ENCODE results near the gene SIM1.

SIM1 gene

GRCh38 chr6:100469101-100469859 is 4.6 kb upstream of the SIM1 start:
- FAIRE-seq = no peak

DNA sequence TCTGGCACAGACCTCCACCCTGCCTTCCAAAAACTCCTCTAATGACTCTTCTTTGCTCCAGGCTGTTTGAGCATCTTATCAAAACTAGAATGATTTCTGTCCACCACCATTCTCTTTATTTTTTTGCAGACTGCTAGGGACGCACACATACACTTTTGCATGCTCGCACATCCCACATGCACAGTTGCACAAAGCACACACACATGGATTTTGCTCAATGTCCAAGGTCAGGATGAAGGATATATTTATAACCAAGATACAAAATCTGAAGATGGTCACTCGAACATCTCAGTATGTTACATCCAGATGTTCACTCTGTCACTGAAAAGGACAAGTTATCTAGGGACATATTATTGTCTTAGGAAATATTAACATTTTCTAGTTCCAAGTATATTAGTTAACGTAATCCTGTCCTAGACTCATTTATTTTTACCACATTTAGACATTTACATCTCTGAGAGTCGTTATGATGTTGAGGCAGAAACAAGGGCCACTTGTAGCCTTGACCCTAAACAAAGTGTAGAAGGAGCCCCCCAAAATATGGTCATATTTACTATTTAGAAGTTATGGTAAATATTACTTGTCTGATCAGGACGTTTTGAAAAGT is 3.4 kb upstream of the SIM1 start:
- FAIRE-seq = no peak

- FAIRE-seq = no peak
Observed at GRCh38 chr6:100467129-100468015, 2.7 kb upstream of the SIM1 start.

DNA sequence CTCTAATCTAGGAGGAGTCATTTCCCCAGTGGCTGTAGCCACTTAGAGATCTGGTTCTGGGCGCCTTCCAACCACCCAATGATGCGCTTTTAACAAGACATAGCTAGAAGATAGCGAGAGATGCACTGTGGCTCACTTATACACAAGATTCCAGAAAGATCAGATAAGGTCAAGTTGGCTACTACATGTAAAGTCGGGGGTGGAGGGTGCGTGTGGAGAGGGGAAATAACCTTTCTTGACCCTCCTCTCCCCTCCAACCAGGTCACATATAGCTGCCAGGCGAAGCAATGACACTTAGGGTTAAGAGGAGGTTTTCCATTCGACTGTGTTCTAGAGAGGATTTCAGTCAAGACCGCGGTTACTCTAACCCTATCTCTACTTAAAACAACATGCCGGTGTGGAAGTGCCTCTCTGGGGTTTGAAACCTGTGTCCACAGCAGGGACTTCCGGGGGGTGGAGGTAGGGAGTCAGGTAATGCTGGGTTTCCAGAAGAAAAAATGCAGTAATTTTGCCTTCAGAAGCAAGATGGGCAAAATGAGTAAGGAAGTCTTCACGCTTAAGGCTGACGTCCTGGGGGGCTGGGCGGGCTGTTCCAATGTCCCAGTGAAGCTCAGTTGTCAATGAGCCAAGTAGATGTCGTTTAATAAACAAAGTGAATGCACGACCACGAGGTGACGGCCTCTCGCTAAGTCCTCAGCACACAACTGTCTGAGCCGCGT is 1.8 kb upstream of the SIM1 start:
- FAIRE-seq = no peak

GRCh38 chr6:100465701-100466409 is 1.1 kb upstream of the SIM1 start:
- no peak for FAIRE-seq

- no peak for FAIRE-seq
Observed at GRCh38 chr6:100464162-100464851, 414 bp downstream of the SIM1 start.

DNA sequence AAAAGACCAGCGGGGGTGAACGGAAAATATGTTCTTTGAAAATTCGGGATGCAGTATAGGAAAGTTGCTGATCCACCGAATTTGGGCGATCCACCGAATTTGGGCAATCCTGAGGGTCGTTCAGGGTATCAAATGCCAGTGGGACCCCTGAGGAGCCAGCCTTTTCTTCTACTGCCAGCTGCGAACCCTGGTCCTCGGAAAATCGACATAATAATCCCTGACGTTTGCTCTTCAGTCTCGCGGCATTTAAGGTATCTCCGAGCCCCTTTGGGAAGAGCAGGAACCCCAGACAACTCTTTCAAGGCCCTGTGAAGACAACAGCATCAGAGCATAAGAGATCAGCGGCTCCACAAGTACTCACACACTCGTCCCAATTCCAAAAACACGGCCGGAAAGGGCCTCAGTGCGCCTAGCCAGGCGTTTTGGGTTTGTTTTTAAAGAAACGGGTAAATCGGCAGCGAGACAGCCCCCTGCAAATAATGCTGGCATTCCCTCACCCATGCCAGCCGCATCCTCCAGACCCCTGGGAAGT is 1.0 kb downstream of the SIM1 start:
- FAIRE-seq = no peak

DNA sequence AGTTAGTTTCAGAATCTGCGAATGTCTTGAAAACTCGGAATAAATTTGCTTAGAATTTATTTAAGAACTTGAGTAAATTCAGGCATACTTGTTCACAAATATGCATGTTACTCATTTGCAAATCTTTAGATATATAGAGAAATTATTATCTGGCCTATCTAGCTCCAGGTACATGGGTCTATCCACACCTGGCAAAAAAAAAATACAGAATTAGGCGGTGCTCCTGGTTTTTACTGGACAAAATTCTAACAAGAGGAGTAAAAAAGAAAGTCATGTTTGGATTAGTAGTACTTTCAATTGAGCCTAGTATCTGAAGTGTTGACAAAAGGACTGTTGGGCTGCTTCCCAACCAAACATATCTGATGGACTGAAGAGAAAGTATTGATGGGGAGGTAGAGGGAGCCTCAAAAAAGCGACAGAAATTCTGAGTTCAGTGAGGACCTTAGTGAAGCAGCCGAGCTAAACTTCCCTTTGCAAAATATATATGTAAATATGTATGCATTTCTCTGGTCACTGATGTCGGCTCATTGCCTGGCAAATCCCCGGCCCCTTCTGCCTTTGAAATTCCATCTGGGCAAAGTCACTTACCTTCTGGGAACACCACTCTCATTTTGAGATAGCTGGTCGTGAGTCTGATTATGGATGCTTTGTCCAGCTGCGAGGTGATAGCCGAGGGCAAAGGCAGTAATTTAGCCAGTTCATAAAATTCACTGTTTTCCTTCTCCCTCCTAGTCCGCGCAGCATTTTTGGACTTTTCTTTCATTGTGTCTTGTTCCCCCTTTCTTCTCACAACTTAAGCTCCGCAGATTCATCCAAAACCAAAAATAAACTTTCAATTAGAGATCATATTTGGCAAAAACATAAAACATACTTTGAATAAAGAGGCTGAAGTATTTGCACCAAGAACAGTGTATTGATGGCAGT is 1.8 kb downstream of the SIM1 start:
- FAIRE-seq = no peak

GRCh38 chr6:100461917-100462705 is 2.6 kb downstream of the SIM1 start:
- peak; percentile 65 for FAIRE-seq

DNA sequence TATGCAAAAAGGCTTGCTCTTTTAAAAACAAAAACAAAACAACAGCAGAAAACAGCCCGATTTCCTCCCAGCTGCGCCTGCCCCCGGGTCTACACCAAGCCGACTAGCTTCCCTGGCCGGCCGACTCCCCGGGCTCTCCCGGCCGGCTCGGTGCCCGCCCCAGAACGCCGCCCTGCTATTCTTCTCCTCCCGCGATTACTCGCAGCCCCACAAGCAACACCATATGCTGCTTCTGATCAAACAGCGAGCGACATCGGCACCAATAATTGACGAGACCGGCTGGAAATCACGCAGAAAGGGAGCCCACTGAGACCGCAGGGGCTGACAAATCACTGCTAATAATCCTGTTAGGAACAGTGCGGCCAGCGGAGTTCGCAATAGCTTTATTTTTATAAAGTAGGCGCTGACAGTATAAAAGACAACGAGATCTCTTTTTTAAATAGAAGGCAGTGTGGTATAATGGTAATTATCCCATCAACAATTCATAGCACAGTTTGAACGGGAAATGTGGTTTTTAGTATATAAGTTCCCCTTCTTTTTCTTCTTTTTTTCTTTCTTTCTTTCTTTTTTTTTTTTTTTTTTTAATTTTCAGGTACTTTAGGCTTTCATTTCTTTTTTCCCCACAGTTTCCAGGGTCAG is 3.3 kb downstream of the SIM1 start:
- FAIRE-seq = no peak

DNA sequence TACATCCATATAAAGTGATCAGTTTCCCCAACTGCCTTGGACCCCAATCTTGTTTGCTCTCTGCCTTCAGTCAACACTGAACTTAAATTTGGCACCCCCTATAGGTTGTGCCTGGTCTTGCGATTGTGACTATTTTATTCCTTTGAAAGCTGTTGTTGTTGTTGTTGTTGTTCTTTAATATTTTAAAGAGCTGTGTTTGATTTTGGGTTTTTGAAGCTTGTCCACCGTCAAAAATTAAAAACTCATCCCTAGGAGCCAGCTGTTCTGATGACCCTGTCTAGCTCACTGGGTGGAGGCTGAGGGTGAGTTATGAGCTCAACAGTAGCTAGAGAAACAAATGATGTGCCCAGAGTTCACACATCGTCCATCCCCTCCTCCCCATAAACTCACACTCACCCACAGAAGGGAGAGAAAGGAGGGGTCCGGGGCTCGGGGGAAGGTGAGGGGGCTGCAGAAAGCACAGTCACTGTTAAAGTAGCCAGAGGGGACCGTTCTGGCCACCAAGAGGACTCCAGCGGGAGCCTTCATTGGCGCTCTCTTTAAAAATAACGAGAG is 4.0 kb downstream of the SIM1 start:
- FAIRE-seq = no peak

GRCh38 chr6:100459592-100460184 is 5.0 kb downstream of the SIM1 start:
- peak; percentile 84 for FAIRE-seq

DNA sequence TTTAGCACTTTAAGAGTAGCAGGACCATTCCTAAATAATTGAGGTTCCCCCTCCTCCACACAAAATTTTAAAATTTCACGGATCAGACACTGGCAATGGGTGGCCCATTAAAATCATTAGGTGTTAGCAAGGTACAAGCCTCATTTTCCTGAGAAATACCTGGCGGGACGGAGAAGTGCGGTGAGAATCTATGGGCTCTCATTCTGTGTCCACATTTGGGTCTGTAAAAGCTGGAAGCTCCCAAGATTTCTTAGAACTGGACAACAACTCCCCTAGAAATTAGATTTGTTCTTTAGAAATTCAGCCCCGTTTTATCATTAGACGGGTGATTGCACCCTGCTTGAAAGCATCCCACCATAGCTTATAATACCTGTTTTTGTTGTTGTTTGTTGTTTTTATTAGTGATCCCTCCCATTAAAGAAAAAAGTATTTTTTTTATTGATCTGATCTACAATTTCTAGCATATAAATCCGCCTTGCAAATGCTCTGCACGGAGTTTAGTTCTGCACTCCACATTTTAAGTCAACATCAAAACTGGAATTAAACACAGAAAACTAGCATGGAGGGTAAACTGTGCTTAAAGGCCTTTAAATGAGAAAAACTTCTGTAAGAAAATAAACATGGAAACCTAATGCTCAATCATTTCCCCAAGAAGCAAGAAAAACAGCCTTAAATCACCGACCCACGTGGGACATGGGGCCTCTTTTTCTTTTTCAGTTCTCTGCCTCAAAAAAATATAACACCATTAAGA is 5.7 kb downstream of the SIM1 start:
- FAIRE-seq = no peak

DNA sequence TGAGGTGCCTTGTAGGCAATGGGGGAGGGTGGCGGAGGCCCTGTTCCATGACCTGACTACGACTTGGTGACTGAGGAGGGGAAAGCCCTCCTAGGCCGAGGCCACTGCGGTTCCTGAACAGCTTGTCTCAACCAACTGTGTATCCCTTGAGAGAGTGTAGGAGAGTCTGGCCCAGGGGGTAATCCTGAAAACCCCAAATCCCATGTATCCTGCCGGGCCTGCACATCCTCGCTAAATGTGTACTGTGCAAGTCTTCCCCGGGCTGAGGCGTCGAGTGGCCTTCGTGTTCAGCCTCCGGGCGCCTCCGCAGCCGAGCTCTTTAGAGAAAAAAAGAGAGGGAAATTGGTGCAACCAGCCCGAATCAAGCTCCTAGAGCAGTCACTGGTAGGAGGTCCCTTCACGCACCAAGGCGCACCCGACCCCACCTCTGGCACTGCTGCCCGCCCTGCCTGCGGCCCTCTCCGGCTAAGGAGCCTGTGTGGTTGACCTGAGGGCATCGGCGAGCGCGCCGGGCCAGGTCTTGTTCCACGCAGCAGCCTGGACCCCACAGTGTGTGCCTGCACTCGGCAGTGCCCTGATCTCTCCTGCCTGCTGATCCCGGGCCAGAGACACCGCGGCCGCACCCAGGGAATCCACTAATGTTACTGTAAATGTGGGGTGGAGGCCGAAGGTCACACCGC is 7.3 kb downstream of the SIM1 start:
- FAIRE-seq = no peak

DNA sequence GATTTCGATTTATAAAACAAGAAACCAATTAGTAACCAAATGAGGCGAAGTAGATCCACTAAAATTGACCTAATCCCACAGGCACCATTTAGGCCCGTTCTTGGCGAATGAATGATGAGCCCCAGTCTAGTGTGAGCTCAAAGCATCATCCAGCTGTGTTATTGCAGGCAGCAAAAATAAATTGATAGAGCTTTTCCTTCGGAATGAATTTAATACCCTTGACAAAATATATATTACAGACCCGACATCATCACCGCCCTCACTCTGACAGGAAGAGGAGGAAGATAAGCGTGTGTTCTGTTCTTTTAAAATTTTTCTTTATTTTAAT is 7.8 kb downstream of the SIM1 start:
- FAIRE-seq = no peak

DNA sequence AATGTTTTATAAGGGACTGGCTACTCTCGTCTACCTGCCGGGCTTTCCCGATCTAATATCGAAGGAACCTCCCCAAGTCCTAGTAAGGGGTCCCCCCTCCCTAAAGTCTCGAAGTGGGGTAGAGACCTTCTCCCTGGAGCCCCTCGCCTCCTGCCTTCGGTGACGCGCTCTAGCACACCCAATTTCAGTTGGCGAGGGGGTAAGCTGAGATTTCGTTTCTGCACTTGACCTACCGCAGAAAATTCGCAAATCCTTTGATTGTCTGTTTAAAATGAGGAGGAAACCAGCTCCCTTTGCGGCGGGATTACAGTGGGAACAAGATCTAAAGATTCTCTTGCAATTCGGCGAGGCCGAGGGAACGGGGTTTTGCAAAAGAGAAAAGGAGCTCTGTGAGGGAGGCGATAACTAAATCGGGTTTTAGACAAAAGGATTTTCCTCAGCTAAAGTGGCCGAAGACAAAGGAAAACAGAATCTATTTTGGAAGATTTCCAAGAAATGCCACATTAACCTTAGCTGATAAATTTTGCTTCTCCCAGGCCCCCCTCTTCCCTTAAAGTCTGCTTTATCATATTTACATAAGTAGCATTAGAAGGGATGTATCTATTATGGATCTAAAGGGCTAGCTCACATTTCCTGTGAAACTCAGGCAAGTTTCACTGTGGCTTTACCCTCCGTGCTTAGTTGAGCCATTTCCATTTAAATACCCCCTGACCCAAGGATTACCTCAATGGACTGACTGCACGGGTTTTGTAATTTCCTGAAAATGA is 8.4 kb downstream of the SIM1 start:
- peak; percentile 24 for FAIRE-seq

Data from islet of Langerhans (tissue), 1 donor.